Activated T-cell treated with anti-CD3 and anti-CD28 coated beads, Interleukin-2, amount 50 U/mL, for 1 hour (primary cell): ENCODE results near the gene ITPKB.
A peak's percentile ranks its signal among the peaks of the same experiment; 100 is the strongest.

Experiments
- DNase-seq: peaks from one replicate; pipeline ENCODE4 v3.0.0-alpha.2; 2020

Gene ITPKB

GRCh38 chr1:226702957-226703831 lies 35.9 kb downstream of the ITPKB start:
- DNase-seq, result peak; percentile 83

GRCh38 chr1:226702318-226702956 lies 36.6 kb downstream of the ITPKB start:
- DNase-seq, result no peak

- no peak for DNase-seq
These were observed 38.2 kb downstream of the ITPKB start for GRCh38 chr1:226700861-226701260.

- no peak for DNase-seq
These were observed 39.9 kb downstream of the ITPKB start for GRCh38 chr1:226699166-226699565.

GRCh38 chr1:226698659-226699058 lies 40.4 kb downstream of the ITPKB start:
- peak; percentile 17 for DNase-seq

- no peak for DNase-seq
These were observed 41.0 kb downstream of the ITPKB start for GRCh38 chr1:226697929-226698544.

- no peak for DNase-seq
These were observed 41.7 kb downstream of the ITPKB start for GRCh38 chr1:226697151-226697928.

- DNase-seq, result peak; percentile 22
These were observed 42.5 kb downstream of the ITPKB start for GRCh38 chr1:226696547-226696946.

- DNase-seq, result peak; percentile 18
These were observed 43.7 kb downstream of the ITPKB start for GRCh38 chr1:226695335-226695900.

- peak; percentile 17 for DNase-seq
These were observed 46.3 kb downstream of the ITPKB start for GRCh38 chr1:226692823-226693222.

- peak; percentile 17 for DNase-seq
These were observed 46.9 kb downstream of the ITPKB start for GRCh38 chr1:226692051-226692792.

- peak; percentile 69 for DNase-seq
These were observed 47.8 kb downstream of the ITPKB start for GRCh38 chr1:226691247-226691646.

GRCh38 chr1:226690460-226690982 lies 48.6 kb downstream of the ITPKB start:
- peak; percentile 62 for DNase-seq

- no peak for DNase-seq
These were observed 50.3 kb downstream of the ITPKB start for GRCh38 chr1:226688808-226689207.

GRCh38 chr1:226688056-226688748 lies 50.9 kb downstream of the ITPKB start:
- peak; percentile 30 for DNase-seq

GRCh38 chr1:226687426-226687825 lies 51.7 kb downstream of the ITPKB start:
- peak; percentile 65 for DNase-seq

GRCh38 chr1:226686440-226687425 lies 52.3 kb downstream of the ITPKB start:
- peak; percentile 23 for DNase-seq

GRCh38 chr1:226685196-226685820 lies 53.8 kb downstream of the ITPKB start:
- peak; percentile 21 for DNase-seq

- peak; percentile 18 for DNase-seq
These were observed 55.1 kb downstream of the ITPKB start for GRCh38 chr1:226684026-226684425.
